HCT116 (cell line): Measurements from ENCODE around the gene AMBP. TPM values are rescaled to one million over a fixed set of nuclear protein-coding genes. Genes with fewer than 3 reads are reported as not detected.

ENCODE experiments used
- ATAC-seq: fragments of 200-7000 bp; cut with Tn5 transposase; 2 replicates; pipeline ENCODE4 v1.9.1; 2020; ENCODE audit warnings: mild to moderate bottlenecking, moderate library complexity
- BruUV-seq: library from RNA; stranded (reverse); fragments of 400-500 nt; replicated peaks from 2 replicates; lab custom pipeline; 2021; lab: Mats Ljungman, UMichigan
- CTCF ChIA-PET: fragments of 300-600 bp; sonication (Branson Sonifier 250); formaldehyde crosslinking; loops from one replicate; lab custom pipeline; 2021; ENCODE audit warnings: antibody characterized with exemption; lab: Charles Lee
- POLR2A ChIA-PET: fragments of 300-600, 350-600 bp; sonication (Branson Sonifier 250); formaldehyde crosslinking; loops from one replicate; lab custom pipeline; 2021; ENCODE audit warnings: antibody characterized with exemption; lab: Charles Lee
- RAD21 ChIA-PET, 2 experiments: fragments of 300-600 bp; sonication (Branson Sonifier 250); formaldehyde crosslinking; loops; one replicate each; lab custom pipeline; 2023; ENCODE audit warnings: low total read pairs in 2 of 2; ENCODE audit not compliant: uncharacterized antibody in 2 of 2, unreplicated experiment in 2 of 2, low non-redundant PET in 1 of 2; lab: Charles Lee
- DNase-seq: peaks from one replicate; pipeline ENCODE4 v3.0.0-alpha.2; 2010; ENCODE audit warnings: low read depth, low spot score
- H2AFZ ChIP-seq: fragments of 200-600 bp; shearing (Covaris generic), sonication (generic); 2 replicates; pipeline ENCODE4 v1.6.1; 2017; ENCODE audit warnings: low read depth, mixed run types, mixed read lengths, antibody characterized with exemption, low read length; ENCODE audit not compliant: poor library complexity, severe bottlenecking
- H3K27ac ChIP-seq: 2 replicates; pipeline ENCODE4 v1.5.1; 2012; ENCODE audit warnings: low read depth, low read length
- H3K27me3 ChIP-seq: fragments of 200-600 bp; sonication (generic); 2 replicates; pipeline ENCODE4 v1.6.1; 2016; ENCODE audit warnings: mixed run types, low read length, mixed read lengths; ENCODE audit not compliant: insufficient read depth
- H3K36me3 ChIP-seq, 2 experiments: fragments of 200-500 bp in 1 of 2; fragments of 200-600 bp in 1 of 2; sonication (Bioruptor generic) in 1 of 2; sonication (generic) in 1 of 2; 2 replicates each; pipeline versions ENCODE4 v1.5.1 to v1.6.1; 2014 to 2016; ENCODE audit warnings: low read length in 2 of 2, inconsistent platforms in 1 of 2, mixed read lengths in 1 of 2, mixed run types in 1 of 2; ENCODE audit not compliant: insufficient read depth in 2 of 2, control insufficient read depth in 1 of 2
- H3K4me1 ChIP-seq, 2 experiments: fragments of 200-600 bp in 1 of 2; sonication (generic) in 1 of 2; 2 replicates each; pipeline versions ENCODE4 v1.5.1 to v1.6.1; 2012 to 2017; ENCODE audit warnings: low read length in 2 of 2, inconsistent platforms in 1 of 2, mild to moderate bottlenecking in 1 of 2, mixed read lengths in 1 of 2, mixed run types in 1 of 2, moderate library complexity in 1 of 2; ENCODE audit not compliant: insufficient read depth in 2 of 2, control insufficient read depth in 1 of 2
- H3K4me2 ChIP-seq: fragments of 200-600 bp; sonication (generic); 2 replicates; pipeline ENCODE4 v1.6.1; 2017; ENCODE audit warnings: mixed run types, low read length, mixed read lengths
- H3K4me3 ChIP-seq, 2 experiments: fragments of 200-600 bp in 1 of 2; sonication (generic) in 1 of 2; replicated peaks in 1 of 2; 2 replicates each; pipeline ENCODE4 v1.5.1; 2011 to 2016; ENCODE audit warnings: low read length in 2 of 2, control low read depth in 1 of 2, low read depth in 1 of 2, mild to moderate bottlenecking in 1 of 2, mixed read lengths in 1 of 2, mixed run types in 1 of 2
- H3K79me2 ChIP-seq: fragments of 200-600 bp; sonication (generic); 2 replicates; pipeline ENCODE4 v1.6.1; 2017; ENCODE audit warnings: mild to moderate bottlenecking, mixed run types, low read length, moderate library complexity, mixed read lengths; ENCODE audit not compliant: insufficient read depth
- H3K9ac ChIP-seq: fragments of 200-600 bp; sonication (generic); 2 replicates; pipeline ENCODE4 v1.6.1; 2016; ENCODE audit warnings: low read length, mixed read lengths
- H3K9me2 ChIP-seq: fragments of 200-600 bp; sonication (generic), shearing (Covaris generic); 2 replicates; pipeline ENCODE4 v1.6.1; 2017; ENCODE audit warnings: mixed run types, mild to moderate bottlenecking, moderate library complexity; ENCODE audit not compliant: insufficient read depth
- H3K9me3 ChIP-seq, 2 experiments: fragments of 200-500 bp in 1 of 2; fragments of 200-600 bp in 1 of 2; sonication (Bioruptor generic) in 1 of 2; sonication (generic) in 1 of 2; 2 replicates each; pipeline ENCODE4 v1.6.1; 2014 to 2017; ENCODE audit warnings: low read length in 2 of 2, mixed read lengths in 2 of 2, inconsistent platforms in 1 of 2, low read depth in 1 of 2, mild to moderate bottlenecking in 1 of 2, mixed run types in 1 of 2, moderate library complexity in 1 of 2; ENCODE audit not compliant: control insufficient read depth in 1 of 2, insufficient read depth in 1 of 2
- H4K20me1 ChIP-seq: fragments of 200-600 bp; sonication (generic), shearing (Covaris generic); 2 replicates; pipeline ENCODE4 v1.6.1; 2017; ENCODE audit warnings: mixed run types, mild to moderate bottlenecking, moderate library complexity; ENCODE audit not compliant: insufficient read depth
- intact Hi-C: fragments of 100-400 bp; cut with micrococcal nuclease; formaldehyde crosslinking; loops from 2 replicates; pipeline ENCODE4 v1.10.0; 2022
- total RNA-seq: library from RNA; stranded (reverse); gene quantifications from one replicate; pipeline ENCODE4 v1.2.1, GENCODE V29; 2021; ENCODE audit not compliant: unreplicated experiment
- TF ChIP-seq, protein P1 (sequence below): IDR thresholded peaks from 2 replicates; pipeline ENCODE4 v1.6.1; 2012; ENCODE audit warnings: low read depth

AMBP gene
- total RNA-seq, 1 experiment from 2014 or later: 1.9 TPM

DNA sequence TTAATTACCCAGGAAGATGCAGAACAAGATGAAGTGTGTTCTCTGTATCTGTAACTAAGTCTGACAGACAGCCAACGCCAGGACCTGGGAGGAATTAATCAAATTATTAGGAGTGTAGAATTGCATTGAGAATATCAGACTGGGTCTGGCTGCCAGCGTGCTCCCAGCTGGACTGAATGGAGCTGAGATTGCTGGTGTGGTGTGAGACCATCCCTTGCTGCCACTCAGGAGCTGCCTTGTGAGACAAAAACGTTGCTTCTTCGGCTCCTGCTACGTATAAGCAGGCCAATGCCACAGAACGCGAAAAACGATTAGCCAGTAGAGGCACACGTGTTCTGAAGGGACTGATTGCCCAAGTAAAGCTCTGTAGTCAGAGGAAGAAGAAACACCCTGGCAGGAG, 66.8 kb downstream of the AMBP start:
- no peak overlapping the region for H3K4me2 ChIP-seq
- H3K79me2 ChIP-seq: no peaks in the 10 kb centered on the region
- no peak overlapping the region for H3K9ac ChIP-seq
- RAD21 ChIA-PET: no interaction called here
- H3K36me3 ChIP-seq: no peaks in the 10 kb centered on the region; a peak in 1 of 4 replicates
- H3K9me3 ChIP-seq: no peaks in the 10 kb centered on the region
- TF ChIP-seq, protein P1, sequence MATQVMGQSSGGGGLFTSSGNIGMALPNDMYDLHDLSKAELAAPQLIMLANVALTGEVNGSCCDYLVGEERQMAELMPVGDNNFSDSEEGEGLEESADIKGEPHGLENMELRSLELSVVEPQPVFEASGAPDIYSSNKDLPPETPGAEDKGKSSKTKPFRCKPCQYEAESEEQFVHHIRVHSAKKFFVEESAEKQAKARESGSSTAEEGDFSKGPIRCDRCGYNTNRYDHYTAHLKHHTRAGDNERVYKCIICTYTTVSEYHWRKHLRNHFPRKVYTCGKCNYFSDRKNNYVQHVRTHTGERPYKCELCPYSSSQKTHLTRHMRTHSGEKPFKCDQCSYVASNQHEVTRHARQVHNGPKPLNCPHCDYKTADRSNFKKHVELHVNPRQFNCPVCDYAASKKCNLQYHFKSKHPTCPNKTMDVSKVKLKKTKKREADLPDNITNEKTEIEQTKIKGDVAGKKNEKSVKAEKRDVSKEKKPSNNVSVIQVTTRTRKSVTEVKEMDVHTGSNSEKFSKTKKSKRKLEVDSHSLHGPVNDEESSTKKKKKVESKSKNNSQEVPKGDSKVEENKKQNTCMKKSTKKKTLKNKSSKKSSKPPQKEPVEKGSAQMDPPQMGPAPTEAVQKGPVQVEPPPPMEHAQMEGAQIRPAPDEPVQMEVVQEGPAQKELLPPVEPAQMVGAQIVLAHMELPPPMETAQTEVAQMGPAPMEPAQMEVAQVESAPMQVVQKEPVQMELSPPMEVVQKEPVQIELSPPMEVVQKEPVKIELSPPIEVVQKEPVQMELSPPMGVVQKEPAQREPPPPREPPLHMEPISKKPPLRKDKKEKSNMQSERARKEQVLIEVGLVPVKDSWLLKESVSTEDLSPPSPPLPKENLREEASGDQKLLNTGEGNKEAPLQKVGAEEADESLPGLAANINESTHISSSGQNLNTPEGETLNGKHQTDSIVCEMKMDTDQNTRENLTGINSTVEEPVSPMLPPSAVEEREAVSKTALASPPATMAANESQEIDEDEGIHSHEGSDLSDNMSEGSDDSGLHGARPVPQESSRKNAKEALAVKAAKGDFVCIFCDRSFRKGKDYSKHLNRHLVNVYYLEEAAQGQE: no peak
- no peaks in the 10 kb centered on the region for H3K27me3 ChIP-seq
- no peaks in the 10 kb centered on the region for H3K4me1 ChIP-seq
- intact Hi-C loops: no loop called here
- H4K20me1 ChIP-seq: no peaks in the 10 kb centered on the region
- no peak overlapping the region for H3K4me3 ChIP-seq
- H2AFZ ChIP-seq: no peak overlapping the region
- POLR2A ChIA-PET: no interaction called here
- no TSS peak for BruUV-seq
- DNase-seq (no peak), ATAC-seq (no peak)
- H3K27ac ChIP-seq: no peak overlapping the region
- CTCF ChIA-PET: no interaction called here
- no peaks in the 10 kb centered on the region for H3K9me2 ChIP-seq

Other genes with a start within 250 kb of the AMBP start
- 13.5 TPM for gene ZNF618, start 202.0 kb downstream of the AMBP start, total RNA-seq
- gene KIF12, start 21.0 kb upstream of the AMBP start, total RNA-seq: 6.4 TPM
- gene COL27A1, start 77.2 kb upstream of the AMBP start, total RNA-seq: 12.0 TPM
- gene ORM1, start 244.8 kb upstream of the AMBP start, total RNA-seq: 5.6 TPM